Endothelial cell (in vitro differentiated cells): Measurements from ENCODE around the gene IGFBP4. TPM values are rescaled to one million over a fixed set of nuclear protein-coding genes. Genes with fewer than 3 reads are reported as not detected.

ENCODE experiments used
- DNase-seq: peaks from one replicate; pipeline ENCODE4 v3.0.0; 2021; ENCODE audit warnings: low spot score
- H3K27ac Mint-ChIP-seq: one replicate; pipeline ENCODE4 v1.8.0; 2021; ENCODE audit warnings: mixed read lengths, inconsistent platforms; ENCODE audit not compliant: unreplicated experiment
- H3K27me3 Mint-ChIP-seq: one replicate; pipeline ENCODE4 v1.8.0; 2021; ENCODE audit warnings: mild to moderate bottlenecking, moderate library complexity, mixed read lengths, inconsistent platforms; ENCODE audit not compliant: unreplicated experiment
- H3K36me3 Mint-ChIP-seq: one replicate; pipeline ENCODE4 v1.8.0; 2021; ENCODE audit warnings: mild to moderate bottlenecking, low read depth, mixed read lengths, inconsistent platforms; ENCODE audit not compliant: unreplicated experiment
- H3K4me1 Mint-ChIP-seq: one replicate; pipeline ENCODE4 v1.8.0; 2021; ENCODE audit warnings: mild to moderate bottlenecking, mixed read lengths, inconsistent platforms; ENCODE audit not compliant: unreplicated experiment
- H3K4me3 Mint-ChIP-seq: one replicate; pipeline ENCODE4 v1.8.0; 2021; ENCODE audit warnings: mild to moderate bottlenecking, mixed read lengths, inconsistent platforms; ENCODE audit not compliant: unreplicated experiment
- H3K9me3 Mint-ChIP-seq: one replicate; pipeline ENCODE4 v1.8.0; 2021; ENCODE audit warnings: mixed read lengths, inconsistent platforms; ENCODE audit not compliant: unreplicated experiment
- CTCF ChIP-seq: fragments of 200-600 bp; sonication (generic); IDR thresholded peaks from one replicate; pipeline ENCODE4 v1.5.0; 2021; ENCODE audit warnings: antibody characterized with exemption; ENCODE audit not compliant: unreplicated experiment
- total RNA-seq: library from RNA; stranded (reverse); fragmentation: NEBNext Ultra II Directional; extraction: Animal tissue kit (Norgen Biotek cat#: 25700); gene quantifications from one replicate; pipeline ENCODE4 v1.2.1, GENCODE V29; 2021; ENCODE audit not compliant: unreplicated experiment

The IGFBP4 gene
- total RNA-seq, 1 donor from 2014 or later = 1,531 TPM

- no peak overlapping the region for H3K4me3 Mint-ChIP-seq
Measured at GRCh38 chr17:40432864-40433528, 10.3 kb upstream of the IGFBP4 start.

GRCh38 chr17:40433551-40434415, 9.5 kb upstream of the IGFBP4 start:
- TF ChIP-seq CTCF = peak; percentile 74
- Mint-ChIP-seq H3K4me1 (peaks cover 3% of the 10 kb centered on the region), H3K4me3 (no peak overlapping the region), H3K27ac (no peak overlapping the region), H3K9me3 (no peaks in the 10 kb centered on the region), H3K27me3 (peaks cover 2% of the 10 kb centered on the region), H3K36me3 (peaks cover 5% of the 10 kb centered on the region)
- peak; percentile 48 for DNase-seq

More at GRCh38 chr17:40432864-40433528, 10.3 kb upstream of the IGFBP4 start:
- Mint-ChIP-seq H3K9me3 (peaks cover 2% of the 10 kb centered on the region), H3K27me3 (peaks cover 2% of the 10 kb centered on the region), H3K36me3 (peaks cover 6% of the 10 kb centered on the region), H3K27ac (no peak overlapping the region), H3K4me1 (peaks cover 3% of the 10 kb centered on the region)
- TF ChIP-seq CTCF = no peak
- no peak for DNase-seq

GRCh38 chr17:40436636-40437035, 6.6 kb upstream of the IGFBP4 start:
- Mint-ChIP-seq H3K36me3 (no peaks in the 10 kb centered on the region), H3K27me3 (peaks cover 5% of the 10 kb centered on the region), H3K4me3 (no peak overlapping the region), H3K4me1 (peaks cover 14% of the 10 kb centered on the region), H3K27ac (no peak overlapping the region), H3K9me3 (no peaks in the 10 kb centered on the region)
- TF ChIP-seq CTCF = no peak
- DNase-seq = no peak

- Mint-ChIP-seq H3K27me3 (peaks cover 5% of the 10 kb centered on the region), H3K4me3 (no peak overlapping the region), H3K27ac (no peak overlapping the region), H3K36me3 (no peaks in the 10 kb centered on the region), H3K9me3 (no peaks in the 10 kb centered on the region), H3K4me1 (peaks cover 14% of the 10 kb centered on the region)
- no peak for TF ChIP-seq CTCF
- DNase-seq = no peak
Measured at GRCh38 chr17:40437095-40437732, 6.0 kb upstream of the IGFBP4 start.
